Measurements from ENCODE around the gene RGCC. TPM values are rescaled to one million over a fixed set of nuclear protein-coding genes. Genes with fewer than 3 reads are reported as not detected.

RGCC gene
- total RNA-seq, 1 experiment from 2014 or later: 2.6 TPM

GRCh38 chr13:41460074-41460465, 2.7 kb downstream of the RGCC start:
- no peaks in the 10 kb centered on the region for H3K27me3 ChIP-seq (ENCODE audit: low read length)
- ATAC-seq: no peak
- TF ChIP-seq CTCF (conservative IDR thresholded peaks at IDR 0.05; ENCODE audit: low read depth, low read length) (no peak), EZH2phosphoT487 (IDR thresholded peaks at IDR 0.05; ENCODE audit: borderline replicate concordance, low read length) (no peak), EZH2 (IDR thresholded peaks at IDR 0.05; ENCODE audit: low read length, unreplicated experiment) (no peak)
- H3K4me3 ChIP-seq (ENCODE audit: low read length): no peak overlapping the region
- no peak overlapping the region for H2AFZ ChIP-seq (ENCODE audit: low read length)
- intact Hi-C loops (cut with micrococcal nuclease): no loop called here
- H3K9ac ChIP-seq (ENCODE audit: low read length): no peak overlapping the region
- H3K79me2 ChIP-seq (ENCODE audit: low read length): no peaks in the 10 kb centered on the region
- H3F3A ChIP-seq (ENCODE audit: low read length, unreplicated experiment): no peaks in the 10 kb centered on the region
- H3K9me3 ChIP-seq (ENCODE audit: low read length): no peaks in the 10 kb centered on the region
- POLR2A ChIA-PET (ENCODE audit: unreplicated experiment): no interaction called here
- H3K9me2 ChIP-seq (replicated peaks; ENCODE audit: low read length): no peaks in the 10 kb centered on the region
- CTCF ChIA-PET: no interaction called here
- H3K36me3 ChIP-seq (ENCODE audit: low read depth, low read length): no peaks in the 10 kb centered on the region
- H3K4me2 ChIP-seq (ENCODE audit: low read length): no peak overlapping the region
- H4K20me1 ChIP-seq (ENCODE audit: low read length): no peaks in the 10 kb centered on the region
- no TSS peak for BruUV-seq (replicated peaks)
- peaks cover 9% of the 10 kb centered on the region; the same call in 1 of the 2 replicates for H3K4me1 ChIP-seq (ENCODE audit: insufficient read depth, low read length)
- DNase-seq: no peak
- H3K27ac ChIP-seq (ENCODE audit: low read length): no peak overlapping the region

- Histone ChIP-seq H4K20me1 (ENCODE audit: low read length) (no peaks in the 10 kb centered on the region), H3K27me3 (ENCODE audit: low read length) (no peaks in the 10 kb centered on the region), H3K4me3 (ENCODE audit: low read length) (no peak overlapping the region), H3K36me3 (ENCODE audit: low read depth, low read length) (no peaks in the 10 kb centered on the region), H3K9me2 (replicated peaks; ENCODE audit: low read length) (no peaks in the 10 kb centered on the region), H3K27ac (ENCODE audit: low read length) (no peak overlapping the region), H3F3A (ENCODE audit: low read length, unreplicated experiment) (no peaks in the 10 kb centered on the region), H3K9me3 (ENCODE audit: low read length) (no peaks in the 10 kb centered on the region), H3K4me1 (ENCODE audit: insufficient read depth, low read length) (peaks cover 10% of the 10 kb centered on the region; the same call in 1 of the 2 replicates), H3K4me2 (ENCODE audit: low read length) (no peak overlapping the region), H3K79me2 (ENCODE audit: low read length) (no peaks in the 10 kb centered on the region), H2AFZ (ENCODE audit: low read length) (no peak overlapping the region), H3K9ac (ENCODE audit: low read length) (no peak overlapping the region)
- ChIA-PET POLR2A (ENCODE audit: unreplicated experiment) (no interaction called here), CTCF (no interaction called here)
- BruUV-seq (replicated peaks): no TSS peak
- DNase-seq (no peak), ATAC-seq (no peak)
- TF ChIP-seq EZH2phosphoT487 (IDR thresholded peaks at IDR 0.05; ENCODE audit: borderline replicate concordance, low read length) (no peak), CTCF (conservative IDR thresholded peaks at IDR 0.05; ENCODE audit: low read depth, low read length) (no peak), EZH2 (IDR thresholded peaks at IDR 0.05; ENCODE audit: low read length, unreplicated experiment) (no peak)
- intact Hi-C loops (cut with micrococcal nuclease): no loop called here
Measured at GRCh38 chr13:41460930-41461329, 3.6 kb downstream of the RGCC start.

GRCh38 chr13:41461527-41462139, 4.3 kb downstream of the RGCC start:
- no peaks in the 10 kb centered on the region for H3K36me3 ChIP-seq (ENCODE audit: low read depth, low read length)
- DNase-seq: no peak
- no TSS peak for BruUV-seq (replicated peaks)
- TF ChIP-seq EZH2phosphoT487 (IDR thresholded peaks at IDR 0.05; ENCODE audit: borderline replicate concordance, low read length) (no peak), CTCF (conservative IDR thresholded peaks at IDR 0.05; ENCODE audit: low read depth, low read length) (no peak), EZH2 (IDR thresholded peaks at IDR 0.05; ENCODE audit: low read length, unreplicated experiment) (no peak)
- no peaks in the 10 kb centered on the region for H4K20me1 ChIP-seq (ENCODE audit: low read length)
- ATAC-seq: no peak
- H3K4me1 ChIP-seq (ENCODE audit: insufficient read depth, low read length): peaks cover 10% of the 10 kb centered on the region; the same call in 1 of the 2 replicates
- ChIA-PET POLR2A (ENCODE audit: unreplicated experiment) (no interaction called here), CTCF (no interaction called here)
- H3F3A ChIP-seq (ENCODE audit: low read length, unreplicated experiment): no peaks in the 10 kb centered on the region
- H3K79me2 ChIP-seq (ENCODE audit: low read length): no peaks in the 10 kb centered on the region
- no peak overlapping the region for H3K9ac ChIP-seq (ENCODE audit: low read length)
- intact Hi-C loops (cut with micrococcal nuclease): no loop called here
- H3K4me3 ChIP-seq (ENCODE audit: low read length): no peak overlapping the region
- no peaks in the 10 kb centered on the region for H3K27me3 ChIP-seq (ENCODE audit: low read length)
- H3K27ac ChIP-seq (ENCODE audit: low read length): no peak overlapping the region
- H3K9me2 ChIP-seq (replicated peaks; ENCODE audit: low read length): no peaks in the 10 kb centered on the region
- no peak overlapping the region for H2AFZ ChIP-seq (ENCODE audit: low read length)
- H3K4me2 ChIP-seq (ENCODE audit: low read length): no peak overlapping the region
- H3K9me3 ChIP-seq (ENCODE audit: low read length): no peaks in the 10 kb centered on the region

All from PC-3 (cell line).